Left ventricle myocardium inferior (tissue), 1 donor: Measurements from ENCODE around the gene AR. TPM values are rescaled to one million over a fixed set of nuclear protein-coding genes. Genes with fewer than 3 reads are reported as not detected.
"Not testable (repeated sequence)": the region's sequence is repeated elsewhere in the genome, so short reads cannot be mapped to it uniquely, and the experiment has no call there.

Source experiments
- DNase-seq: peaks from one replicate; pipeline ENCODE4 v3.0.0-alpha.2; 2020
- H3K27ac ChIP-seq: fragments of 200-600 bp; replicated peaks from 2 replicates; pipeline ENCODE4 v1.8.0; 2021
- H3K27me3 ChIP-seq: fragments of 200-600 bp; 2 replicates; pipeline ENCODE4 v1.8.0; 2021; ENCODE audit warnings: low read depth
- H3K36me3 ChIP-seq: fragments of 200-600 bp; 2 replicates; pipeline ENCODE4 v1.8.0; 2021
- H3K4me1 ChIP-seq: fragments of 200-600 bp; 2 replicates; pipeline ENCODE4 v1.8.0; 2021
- H3K4me3 ChIP-seq: fragments of 200-600 bp; 2 replicates; pipeline ENCODE4 v1.8.0; 2021; ENCODE audit warnings: mild to moderate bottlenecking, moderate library complexity
- H3K9me3 ChIP-seq: fragments of 200-600 bp; replicated peaks from 2 replicates; pipeline ENCODE4 v1.8.0; 2021
- intact Hi-C: fragments of 100-400 bp; cut with micrococcal nuclease; formaldehyde crosslinking; loops from one replicate; pipeline ENCODE4 v1.11.0; 2022
- total RNA-seq: library from RNA; stranded (reverse); fragmentation: NEBNext Ultra II Directional; extraction: Animal tissue kit (Norgen Biotek cat#: 25700); gene quantifications from one replicate; pipeline ENCODE4 v1.2.1, GENCODE V29; 2021
- TF ChIP-seq, protein P1 (sequence below): fragments of 200-600 bp; IDR thresholded peaks from 2 replicates; pipeline ENCODE4 v1.8.0; 2021; ENCODE audit warnings: antibody characterized with exemption, mild to moderate bottlenecking, borderline replicate concordance
- donor health status: DM: no; HTN: yes; CAD: no; lungs with severe emphysema.

Gene AR
- total RNA-seq, 1 donor from 2014 or later = 18.4 TPM

DNA sequence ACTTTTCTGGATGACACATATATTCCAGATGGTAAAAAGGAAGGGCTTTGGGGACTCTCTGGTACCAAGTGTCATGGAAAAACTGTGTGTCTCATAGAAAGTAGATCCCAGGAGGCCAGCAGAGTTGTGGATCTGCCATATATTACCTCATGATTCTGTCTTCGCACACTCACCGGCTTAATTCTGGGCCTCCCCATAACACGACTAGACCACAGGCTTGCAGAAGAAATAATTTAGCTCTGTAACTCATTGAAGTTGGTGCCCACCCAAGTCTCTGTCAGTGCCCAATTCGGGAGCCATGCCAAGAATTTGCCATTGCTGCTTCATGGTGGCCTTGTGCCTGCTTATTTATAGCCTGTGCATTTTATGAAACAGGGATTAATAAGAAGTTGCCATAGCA, 104.5 kb downstream of the AR start:
- H3K4me1 ChIP-seq = no peaks in the 10 kb centered on the region
- TF ChIP-seq, protein P1, sequence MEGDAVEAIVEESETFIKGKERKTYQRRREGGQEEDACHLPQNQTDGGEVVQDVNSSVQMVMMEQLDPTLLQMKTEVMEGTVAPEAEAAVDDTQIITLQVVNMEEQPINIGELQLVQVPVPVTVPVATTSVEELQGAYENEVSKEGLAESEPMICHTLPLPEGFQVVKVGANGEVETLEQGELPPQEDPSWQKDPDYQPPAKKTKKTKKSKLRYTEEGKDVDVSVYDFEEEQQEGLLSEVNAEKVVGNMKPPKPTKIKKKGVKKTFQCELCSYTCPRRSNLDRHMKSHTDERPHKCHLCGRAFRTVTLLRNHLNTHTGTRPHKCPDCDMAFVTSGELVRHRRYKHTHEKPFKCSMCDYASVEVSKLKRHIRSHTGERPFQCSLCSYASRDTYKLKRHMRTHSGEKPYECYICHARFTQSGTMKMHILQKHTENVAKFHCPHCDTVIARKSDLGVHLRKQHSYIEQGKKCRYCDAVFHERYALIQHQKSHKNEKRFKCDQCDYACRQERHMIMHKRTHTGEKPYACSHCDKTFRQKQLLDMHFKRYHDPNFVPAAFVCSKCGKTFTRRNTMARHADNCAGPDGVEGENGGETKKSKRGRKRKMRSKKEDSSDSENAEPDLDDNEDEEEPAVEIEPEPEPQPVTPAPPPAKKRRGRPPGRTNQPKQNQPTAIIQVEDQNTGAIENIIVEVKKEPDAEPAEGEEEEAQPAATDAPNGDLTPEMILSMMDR = no peak
- H3K9me3 ChIP-seq = no peaks in the 10 kb centered on the region
- H3K4me3 ChIP-seq = no peak overlapping the region
- intact Hi-C loops = no loop called here
- H3K27ac ChIP-seq = peak overlapping the region; percentile 27
- no peak for DNase-seq
- H3K36me3 ChIP-seq = no peaks in the 10 kb centered on the region
- no peaks in the 10 kb centered on the region for H3K27me3 ChIP-seq

GRCh38 chrX:67651437-67652142, 107.8 kb downstream of the AR start:
- no peak for DNase-seq
- Histone ChIP-seq H3K4me1 (no peaks in the 10 kb centered on the region), H3K27me3 (no peaks in the 10 kb centered on the region), H3K36me3 (no peaks in the 10 kb centered on the region), H3K9me3 (no peaks in the 10 kb centered on the region), H3K27ac (no peak overlapping the region), H3K4me3 (no peak overlapping the region)
- TF ChIP-seq, protein P1 = no peak
- intact Hi-C loops = no loop called here

GRCh38 chrX:67652543-67652942, 108.7 kb downstream of the AR start:
- H3K27me3 ChIP-seq = no peaks in the 10 kb centered on the region
- H3K36me3 ChIP-seq = no peaks in the 10 kb centered on the region
- no peak overlapping the region for H3K27ac ChIP-seq
- no peaks in the 10 kb centered on the region for H3K4me1 ChIP-seq
- intact Hi-C loops = no loop called here
- no peak overlapping the region for H3K4me3 ChIP-seq
- TF ChIP-seq, protein P1 = no peak
- DNase-seq = no peak
- H3K9me3 ChIP-seq = no peaks in the 10 kb centered on the region

DNA sequence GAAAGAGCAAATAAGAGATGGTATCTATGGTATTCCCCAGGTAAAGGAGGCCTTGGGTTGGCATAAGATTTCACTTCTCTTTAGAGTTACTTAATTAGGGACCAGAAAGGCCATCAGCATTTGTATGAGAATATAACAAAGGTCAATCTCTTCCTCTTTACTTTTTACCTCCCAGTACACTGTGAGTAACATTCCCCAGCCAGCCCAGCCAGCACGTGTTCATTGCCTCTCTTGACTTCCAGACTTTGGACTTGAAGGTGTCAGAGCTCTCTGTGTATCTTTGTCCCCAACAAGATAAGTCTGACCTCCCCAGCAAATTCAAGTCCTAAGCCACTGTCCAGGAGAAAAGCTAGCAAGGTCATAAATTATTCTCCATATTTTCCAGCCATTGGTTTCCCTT, 110.5 kb downstream of the AR start:
- Histone ChIP-seq H3K27ac (no peak overlapping the region), H3K4me3 (no peak overlapping the region), H3K27me3 (no peaks in the 10 kb centered on the region), H3K9me3 (no peaks in the 10 kb centered on the region), H3K36me3 (no peaks in the 10 kb centered on the region), H3K4me1 (no peaks in the 10 kb centered on the region)
- TF ChIP-seq, protein P1 = no peak
- intact Hi-C loops = no loop called here
- no peak for DNase-seq

DNA sequence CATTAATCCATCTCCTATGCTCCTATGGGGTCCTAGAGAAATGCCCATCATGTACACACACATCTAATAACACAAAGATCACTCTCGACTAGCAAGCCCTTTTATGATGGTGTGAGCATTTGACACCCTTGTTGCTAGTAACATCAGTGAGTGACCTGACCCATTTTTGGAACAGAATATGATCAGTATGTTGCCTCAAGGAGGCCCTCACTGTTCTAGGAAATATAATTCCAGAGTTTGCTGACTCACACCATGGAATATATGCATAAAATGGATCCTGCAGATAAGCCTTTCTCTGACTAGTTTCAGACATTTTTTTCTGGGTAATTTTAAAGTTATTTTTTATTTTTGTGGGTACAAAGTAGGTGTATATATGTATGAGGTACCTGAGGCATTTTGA, 121.8 kb downstream of the AR start:
- no peak for DNase-seq
- H3K9me3 ChIP-seq = peaks cover 17% of the 10 kb centered on the region
- intact Hi-C loops = no loop called here
- TF ChIP-seq, protein P1 = no peak
- no peaks in the 10 kb centered on the region for H3K4me1 ChIP-seq
- H3K27ac ChIP-seq = no peak overlapping the region
- no peak overlapping the region for H3K4me3 ChIP-seq
- H3K36me3 ChIP-seq = no peaks in the 10 kb centered on the region
- H3K27me3 ChIP-seq = no peaks in the 10 kb centered on the region

GRCh38 chrX:67670717-67671116, 126.9 kb downstream of the AR start:
- H3K9me3 ChIP-seq, H3K36me3 ChIP-seq, H3K27me3 ChIP-seq, H3K4me1 ChIP-seq, DNase-seq, intact Hi-C loops, H3K4me3 ChIP-seq, H3K27ac ChIP-seq: not testable (repeated sequence)
